ENCODE data around the gene DAP.
"Not testable (repeated sequence)": the region's sequence is repeated elsewhere in the genome, so short reads cannot be mapped to it uniquely, and the experiment has no call there.

The DAP gene

DNA sequence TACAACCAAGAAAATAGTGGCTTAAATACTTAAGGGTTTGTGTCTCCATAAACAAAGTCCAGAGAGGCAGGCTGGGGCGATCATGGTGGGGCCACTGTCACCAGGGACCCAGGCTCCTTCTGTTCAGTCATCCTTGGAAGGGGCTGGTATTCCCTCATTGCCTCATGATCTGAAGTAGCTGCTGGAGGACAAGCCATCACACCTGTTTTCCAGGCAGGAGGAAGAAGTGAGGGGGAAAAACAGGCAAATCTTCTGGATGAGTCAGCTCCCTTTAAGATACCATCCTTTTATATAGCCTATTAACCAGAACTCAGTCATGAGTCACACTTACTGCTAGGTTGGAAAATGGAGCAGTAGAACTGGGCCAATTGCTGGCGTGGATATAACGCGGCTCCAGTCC is 92.3 kb downstream of the DAP start:
- no peak for DNase-seq

DNA sequence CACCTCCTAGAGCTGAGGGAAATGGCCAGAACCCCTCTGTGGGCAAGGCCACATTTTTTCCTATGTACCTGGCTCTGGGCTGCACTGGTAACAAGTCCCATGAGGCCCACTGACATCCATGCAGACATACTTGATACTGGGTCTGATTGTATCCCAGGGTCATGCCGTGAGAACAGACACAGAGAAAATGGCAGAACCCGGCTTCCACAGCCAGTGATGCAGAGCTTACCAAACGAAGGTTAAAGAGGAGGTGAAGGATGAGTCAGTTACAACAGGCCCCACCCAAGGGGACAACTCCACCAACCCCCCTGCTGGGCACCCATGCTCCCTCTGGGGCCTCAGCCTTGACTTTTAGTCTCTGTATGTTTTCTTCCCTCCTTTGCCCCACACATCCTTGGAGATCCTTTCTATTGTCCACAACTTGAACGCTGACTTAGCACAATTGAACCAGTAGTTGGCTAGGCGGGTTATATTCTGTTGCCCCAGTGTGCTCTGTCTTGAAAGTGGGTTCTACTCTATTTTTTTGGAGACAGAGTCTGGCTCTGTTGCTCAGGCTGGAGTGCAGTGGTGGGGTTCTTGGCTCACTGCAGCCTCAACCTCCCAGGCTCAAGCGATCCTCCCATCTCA is 93.5 kb downstream of the DAP start:
- DNase-seq = no peak

DNA sequence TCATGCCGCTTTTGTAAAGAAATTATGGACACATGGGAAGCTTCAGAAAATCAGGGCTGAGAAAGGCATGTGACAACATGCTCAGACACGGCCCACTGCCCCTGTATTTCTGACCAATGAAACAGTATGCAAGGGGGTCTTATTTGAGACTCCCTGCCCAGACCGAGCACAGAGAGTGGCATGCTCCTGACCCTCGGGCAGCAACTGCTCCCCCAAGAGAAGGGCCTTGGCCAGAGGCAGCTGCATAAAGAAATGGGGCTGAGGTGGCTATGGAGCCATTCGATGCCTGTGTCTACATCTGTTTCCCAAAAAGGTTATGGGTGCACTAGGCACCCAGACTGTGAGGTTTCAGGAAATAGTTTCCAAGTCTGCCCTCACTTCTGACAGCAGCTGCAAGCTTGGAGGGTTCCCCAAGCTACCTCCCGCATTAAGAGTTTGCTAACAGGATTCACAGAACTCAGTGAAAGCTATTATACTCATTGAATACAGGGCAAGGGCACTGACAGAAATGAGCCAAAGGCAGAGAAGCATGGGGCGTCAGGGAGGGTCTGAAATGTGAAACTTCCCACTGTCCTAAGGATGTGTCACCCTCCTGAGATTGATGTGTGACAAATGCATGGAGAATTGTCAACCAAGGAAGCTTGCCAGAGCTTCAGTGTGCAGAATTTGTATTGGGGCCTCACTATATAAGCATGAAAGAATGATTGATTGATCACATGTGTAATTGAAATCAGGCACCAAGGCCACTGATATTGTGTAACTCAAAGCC is 94.3 kb downstream of the DAP start:
- DNase-seq = no peak

DNA sequence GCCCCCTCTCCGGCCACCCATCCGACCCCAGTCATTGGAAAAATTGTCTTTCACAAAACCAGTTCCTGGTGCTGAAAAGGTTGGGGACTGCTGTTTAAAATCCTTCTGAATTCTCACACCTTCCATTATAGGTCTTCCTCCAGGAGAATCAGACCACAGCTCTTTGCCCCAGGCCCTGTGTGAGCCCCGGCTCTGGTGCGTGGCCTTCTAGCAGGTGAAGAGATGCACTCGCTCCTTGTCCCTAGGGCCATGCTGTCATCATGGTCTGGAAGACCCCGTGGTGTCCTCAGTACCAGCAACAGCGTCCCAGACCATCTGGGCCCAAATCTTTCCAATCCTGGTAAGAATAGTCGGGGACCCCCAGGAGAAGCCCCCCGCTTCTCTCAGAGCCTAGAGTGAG is 95.2 kb downstream of the DAP start:
- DNase-seq = no peak

DNA sequence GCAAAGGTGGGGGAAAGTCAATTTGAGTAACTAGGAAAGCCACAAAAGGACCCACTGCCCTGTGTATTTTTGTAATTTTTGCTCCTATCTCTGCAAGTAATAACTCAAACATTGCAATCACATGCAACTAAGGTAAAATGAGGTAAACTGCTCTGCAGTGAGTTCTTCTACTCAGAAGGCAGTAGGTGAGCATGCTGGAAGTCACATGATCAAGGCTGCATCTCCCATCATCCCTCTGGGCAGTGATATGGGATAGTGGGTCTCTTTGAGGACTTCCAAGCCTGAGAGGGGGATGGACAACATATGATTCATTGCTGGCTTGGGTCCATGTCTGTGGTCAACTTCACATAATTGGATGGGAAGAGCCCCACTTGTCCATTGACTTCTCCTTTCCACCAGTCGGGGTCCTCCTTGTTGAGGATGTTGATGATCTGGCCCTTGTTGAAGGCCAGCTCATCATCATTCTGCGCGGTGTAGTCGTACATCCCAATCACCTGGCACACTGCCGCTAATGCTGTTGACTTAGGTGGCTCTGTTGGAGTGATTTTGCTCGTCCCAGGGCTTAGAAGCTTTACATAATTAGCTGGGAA is 96.8 kb downstream of the DAP start:
- not testable (repeated sequence) for DNase-seq

DNA sequence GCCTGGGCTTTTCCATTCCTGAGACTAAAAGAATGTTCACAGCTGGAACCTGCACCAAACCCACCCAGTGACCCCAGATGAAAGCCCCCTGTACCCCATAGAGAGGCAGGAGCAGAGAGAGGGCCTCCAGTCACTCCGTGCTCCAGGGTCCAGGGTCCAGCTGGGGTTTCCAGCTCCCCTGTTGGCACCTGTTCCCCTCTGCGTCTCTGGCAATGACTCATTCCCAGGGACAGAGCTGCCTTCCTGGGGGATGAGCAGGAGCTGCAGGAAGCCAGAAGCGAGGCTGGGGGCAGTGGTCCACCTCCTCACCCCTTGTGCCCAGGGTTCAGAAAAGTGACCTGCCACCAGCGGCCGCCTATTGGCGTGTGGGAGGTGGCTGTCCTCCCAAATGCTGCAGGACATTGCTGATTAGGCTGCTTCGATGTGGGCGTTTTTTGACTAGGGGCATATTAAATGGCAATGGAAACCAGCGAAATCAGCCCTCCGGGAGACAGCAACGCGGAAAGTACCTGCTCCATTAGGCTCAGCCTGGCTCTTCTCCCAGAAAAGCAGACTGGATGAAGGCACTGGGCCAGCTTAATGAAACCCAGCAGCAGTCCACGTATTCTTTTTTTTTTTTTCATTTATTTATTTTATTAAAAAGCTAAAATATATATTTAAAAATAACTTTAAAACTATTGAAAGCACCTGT is 97.4 kb downstream of the DAP start:
- no peak for DNase-seq

DNA sequence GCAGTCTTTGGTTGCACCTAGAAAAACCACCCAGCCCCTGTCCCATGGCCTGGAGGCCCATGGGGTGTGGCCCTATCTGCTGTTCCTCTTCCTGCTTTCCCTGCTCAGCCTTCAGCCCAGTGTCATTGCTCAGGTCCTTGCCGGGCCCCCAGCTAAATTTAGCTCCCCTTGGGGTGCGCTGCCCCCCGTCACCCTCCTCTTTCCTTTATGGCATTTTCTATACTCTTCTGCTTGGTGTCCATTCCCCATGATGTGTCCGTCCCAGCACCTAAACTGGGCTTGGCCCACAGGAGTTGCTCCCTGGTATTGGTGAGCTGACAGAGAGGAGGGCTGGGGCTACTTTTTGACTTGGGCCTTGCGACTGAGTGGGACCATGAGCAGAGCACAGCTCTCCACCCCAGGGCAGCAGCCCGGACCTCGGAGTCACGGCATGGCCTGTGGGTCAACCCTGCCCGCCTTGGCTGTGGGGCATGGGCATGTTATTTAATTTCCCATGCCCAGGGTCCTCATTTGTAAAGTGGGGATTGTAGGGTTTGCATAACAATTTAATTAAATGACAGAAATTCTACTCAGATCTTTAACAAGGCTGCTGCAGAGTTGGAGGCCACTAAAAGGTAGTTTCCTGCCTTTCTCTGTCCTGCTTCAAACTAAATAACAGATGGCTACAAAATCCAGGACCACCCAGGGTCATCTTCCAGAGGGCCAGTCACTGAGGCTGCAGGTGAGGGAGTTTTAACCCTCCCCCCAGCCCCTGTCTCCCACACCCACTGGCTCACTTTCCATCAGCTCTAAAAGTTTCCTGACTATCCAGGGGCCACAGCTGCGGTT is 98.2 kb downstream of the DAP start:
- DNase-seq = no peak

DNA sequence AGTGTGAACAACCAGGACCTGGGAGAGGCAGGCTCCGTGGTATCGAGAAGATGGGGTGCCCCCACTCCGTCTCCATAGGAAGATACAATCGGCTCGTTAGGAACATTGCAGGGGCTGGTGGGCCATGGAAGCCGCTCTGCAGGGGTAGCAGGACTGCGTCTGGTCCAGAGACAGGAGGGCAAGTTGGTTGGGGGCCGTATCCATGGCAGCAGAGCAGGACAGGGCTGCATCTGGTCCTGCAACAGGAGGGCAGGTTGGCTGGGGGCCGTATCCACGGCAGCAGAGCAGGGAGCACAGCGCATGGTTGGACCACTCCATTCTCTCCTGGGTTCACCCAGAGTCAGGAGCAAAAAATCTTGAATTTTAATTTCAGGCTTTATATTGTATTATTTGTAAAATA is 99.0 kb downstream of the DAP start:
- no peak for DNase-seq

DNA sequence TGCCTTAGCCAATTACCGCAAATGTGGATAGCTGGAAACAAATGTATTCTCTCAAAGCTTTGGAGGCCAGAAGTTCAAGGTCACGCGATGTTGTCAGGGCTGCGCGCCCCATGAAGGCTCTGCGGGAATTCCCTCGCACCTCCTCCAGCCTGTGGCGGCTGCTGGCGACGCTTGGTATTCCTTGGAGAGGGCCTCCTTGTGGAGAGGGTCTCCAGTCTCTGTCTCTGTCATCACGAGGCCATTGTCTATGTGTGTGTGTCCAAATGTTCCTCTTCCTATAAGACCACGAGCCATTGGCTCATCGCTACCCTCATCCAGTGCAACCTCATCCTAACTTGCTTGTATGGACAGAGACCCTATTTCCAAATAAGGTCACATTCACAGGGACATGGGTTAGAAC is 99.6 kb downstream of the DAP start:
- no peak for DNase-seq

DNA sequence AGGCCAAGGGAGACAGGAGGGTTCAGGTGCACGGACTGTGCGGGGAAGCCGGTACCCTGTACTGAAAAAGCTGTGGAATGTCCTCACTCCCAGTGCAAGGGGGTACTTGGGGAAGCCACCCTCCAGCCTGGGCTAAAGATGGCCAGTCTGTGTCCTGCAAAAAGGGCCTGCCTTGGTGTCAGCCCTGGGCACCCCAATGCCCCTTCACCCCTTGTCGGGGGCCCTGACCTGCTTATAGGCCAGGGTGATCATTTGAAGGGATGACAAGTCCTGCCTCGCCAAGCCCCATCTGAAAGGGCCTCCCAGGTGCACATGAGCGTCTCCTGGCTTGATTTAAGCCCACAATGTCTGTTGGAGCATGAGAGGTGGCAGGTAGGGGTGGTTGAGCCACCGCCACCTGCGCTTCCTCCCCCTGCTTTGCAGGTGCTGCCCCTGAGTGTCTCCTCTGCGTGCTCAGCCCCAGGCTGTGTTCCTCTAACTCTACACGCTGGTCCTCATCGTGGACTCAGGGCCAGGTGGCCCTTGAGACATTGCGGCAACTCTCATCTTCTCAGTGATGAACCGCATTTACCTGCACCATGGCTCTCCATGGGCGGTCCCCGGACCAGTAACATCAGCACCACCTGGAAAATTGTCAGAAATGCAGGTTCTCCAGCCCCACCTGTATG is 100.2 kb downstream of the DAP start:
- no peak for DNase-seq

DNA sequence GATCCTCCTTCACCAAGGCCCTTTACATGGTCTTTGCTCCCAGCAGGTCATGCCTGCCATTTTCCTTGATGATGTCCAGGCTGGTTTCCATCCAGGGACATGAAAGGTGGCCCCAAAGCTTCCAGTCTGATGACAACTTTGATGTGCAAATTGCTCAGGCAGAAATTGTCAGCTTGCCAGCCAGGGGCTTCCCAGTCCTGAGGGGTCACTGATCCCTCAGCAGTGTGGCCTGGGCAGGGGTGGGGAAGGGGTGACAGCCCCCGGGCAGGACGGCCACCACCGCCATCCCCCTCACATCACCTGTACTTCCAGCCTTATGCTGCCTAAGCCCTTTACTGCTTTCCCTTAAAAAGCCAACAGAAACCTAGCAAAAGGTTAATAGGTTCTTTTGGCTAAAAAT is 100.9 kb downstream of the DAP start:
- no peak for DNase-seq

DNA sequence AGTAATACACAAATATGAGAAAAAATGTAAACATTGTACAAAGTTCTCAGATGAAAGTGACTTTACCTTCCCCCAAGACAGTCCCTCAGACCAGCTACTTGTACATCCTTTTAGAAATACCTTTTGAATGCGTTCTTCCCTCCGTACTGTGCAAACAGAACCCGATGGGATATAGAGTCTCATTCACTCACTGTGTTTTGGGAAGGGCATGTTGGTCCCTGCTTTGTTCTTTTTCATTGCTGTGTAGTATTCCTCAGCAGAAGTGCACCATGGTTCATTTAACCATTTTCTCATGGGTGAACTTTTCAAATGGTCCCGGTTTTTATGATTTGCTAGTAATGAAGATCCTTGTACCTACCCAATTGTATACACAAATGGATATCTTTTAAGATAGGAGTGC is 102.8 kb downstream of the DAP start:
- DNase-seq = no peak

DNA sequence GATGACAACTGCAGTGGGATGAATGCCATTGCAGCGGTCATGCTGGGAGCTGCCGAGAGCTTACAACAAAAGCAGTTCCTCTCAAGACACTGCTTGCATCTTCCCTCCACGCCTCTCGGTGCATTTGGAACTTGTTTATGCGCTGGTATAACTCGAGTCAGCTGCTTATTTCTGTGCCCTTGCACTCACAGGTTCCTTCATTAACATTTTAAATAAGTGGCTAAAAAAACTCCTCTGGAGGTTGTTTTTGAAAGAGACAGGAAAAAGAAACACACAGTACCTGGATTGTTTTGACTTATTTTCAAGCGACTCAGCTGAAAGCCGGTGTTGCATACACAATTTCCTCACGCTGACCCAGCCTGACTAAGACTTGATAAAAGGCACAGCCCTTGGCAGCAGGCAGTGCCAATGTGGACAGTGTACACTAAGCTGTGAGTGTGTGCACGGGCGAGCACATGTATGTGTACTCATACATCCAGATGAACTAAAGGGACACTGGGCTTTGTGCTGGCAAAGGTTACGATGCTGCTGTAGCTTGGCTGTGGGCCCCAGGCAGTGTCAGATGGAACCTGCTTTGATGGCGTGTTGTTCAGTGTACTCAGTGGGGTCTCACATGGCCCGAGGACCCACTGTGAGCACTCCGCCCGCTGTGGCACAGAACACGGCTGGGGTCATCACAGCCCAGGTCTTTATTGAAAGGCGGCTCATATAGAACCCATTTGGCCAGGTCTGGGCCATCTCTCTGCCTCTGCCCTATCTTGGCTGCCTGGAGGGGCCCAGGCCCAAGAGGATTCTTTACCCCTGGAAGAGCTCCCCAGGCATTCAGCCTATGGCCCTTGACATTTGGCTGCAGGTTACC is 104.8 kb downstream of the DAP start:
- DNase-seq = no peak

DNA sequence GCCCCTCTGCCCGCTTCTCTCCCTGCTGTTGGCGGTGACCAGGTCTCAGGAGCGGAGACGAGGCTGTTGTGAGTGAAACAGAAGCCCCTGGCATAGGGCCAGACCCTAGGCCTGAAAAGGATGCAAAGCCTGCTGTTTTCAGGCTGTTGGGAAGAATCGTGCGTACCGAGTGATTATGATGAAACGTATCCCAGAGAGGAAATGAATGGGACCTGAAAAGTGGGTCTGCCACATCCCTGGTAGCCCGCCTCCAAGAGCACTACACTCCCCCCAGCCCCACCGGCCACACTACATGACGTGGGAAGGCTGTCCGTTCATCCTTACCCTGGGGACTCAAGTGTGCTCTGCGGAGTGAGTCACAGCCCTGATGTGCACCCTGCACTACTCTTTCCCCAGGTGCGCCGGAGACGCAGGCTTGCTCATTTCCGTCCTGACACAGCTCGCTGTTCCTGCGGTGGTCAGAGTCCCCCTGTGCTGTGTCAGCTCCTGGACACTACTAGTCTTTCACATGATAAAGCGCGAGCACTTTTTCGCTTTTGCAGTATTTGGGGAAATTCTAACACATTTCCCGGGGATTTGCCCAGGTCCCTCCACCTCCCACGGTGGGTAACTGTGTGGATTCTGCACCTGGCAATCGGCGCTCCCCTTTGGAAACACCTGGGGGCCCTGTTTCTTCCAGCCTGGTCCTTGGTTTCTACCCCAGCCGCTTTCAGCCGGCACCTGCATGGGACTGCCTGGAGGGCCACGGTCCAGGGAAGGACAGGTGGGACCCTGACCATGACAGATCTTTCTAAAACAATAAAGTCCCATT is 105.7 kb downstream of the DAP start:
- DNase-seq = no peak

DNA sequence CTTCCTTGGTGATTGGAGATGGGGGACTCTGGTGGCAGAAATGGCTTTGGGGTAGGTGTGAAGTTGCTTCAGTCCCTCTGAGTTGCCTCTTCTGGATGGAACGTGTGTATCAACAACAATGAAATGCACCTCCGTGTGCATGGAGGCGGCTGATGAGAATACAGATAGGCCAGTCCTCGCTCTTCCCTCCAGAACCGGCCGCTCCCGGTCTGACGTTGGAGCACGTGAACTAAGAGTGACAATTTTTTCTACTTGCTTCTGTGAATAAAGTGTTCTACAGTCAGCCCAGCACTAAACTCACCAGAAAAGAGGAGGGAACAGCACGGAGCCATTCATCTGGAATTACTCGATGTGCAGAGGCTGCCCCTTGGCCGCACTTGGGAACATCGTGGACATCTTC is 106.5 kb downstream of the DAP start:
- DNase-seq = no peak

DNA sequence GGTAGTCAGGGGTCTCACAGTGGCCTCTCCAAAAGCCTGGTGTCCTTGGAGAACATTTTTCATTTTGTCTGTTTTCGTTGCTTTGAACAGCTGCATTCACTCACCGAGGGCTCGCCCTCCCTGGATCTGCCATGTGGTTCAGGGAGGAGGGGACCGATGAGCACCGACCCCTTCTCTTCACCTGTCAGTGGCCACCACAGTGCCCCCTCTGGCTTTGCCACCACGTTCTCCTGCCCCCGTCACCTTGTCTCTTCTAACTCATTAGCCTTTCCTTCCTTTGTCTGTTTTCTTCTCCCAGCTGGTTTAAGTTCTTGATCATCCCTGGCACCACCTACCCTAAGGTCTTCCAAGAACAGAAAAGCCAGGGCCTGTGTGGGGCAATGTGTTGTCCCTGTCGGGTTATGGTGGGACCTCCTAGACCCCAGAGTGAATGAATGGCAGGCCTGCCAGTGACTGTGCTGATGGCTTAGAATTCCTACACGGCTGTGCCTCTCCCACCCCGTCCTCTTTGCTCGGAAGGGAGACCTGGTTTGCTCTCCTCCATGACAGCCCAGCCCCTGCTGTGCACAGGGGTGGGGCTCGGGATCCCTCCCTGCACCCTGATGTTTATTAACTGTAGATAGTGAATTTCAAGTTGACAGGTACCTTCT is 107.2 kb downstream of the DAP start:
- no peak for DNase-seq

DNA sequence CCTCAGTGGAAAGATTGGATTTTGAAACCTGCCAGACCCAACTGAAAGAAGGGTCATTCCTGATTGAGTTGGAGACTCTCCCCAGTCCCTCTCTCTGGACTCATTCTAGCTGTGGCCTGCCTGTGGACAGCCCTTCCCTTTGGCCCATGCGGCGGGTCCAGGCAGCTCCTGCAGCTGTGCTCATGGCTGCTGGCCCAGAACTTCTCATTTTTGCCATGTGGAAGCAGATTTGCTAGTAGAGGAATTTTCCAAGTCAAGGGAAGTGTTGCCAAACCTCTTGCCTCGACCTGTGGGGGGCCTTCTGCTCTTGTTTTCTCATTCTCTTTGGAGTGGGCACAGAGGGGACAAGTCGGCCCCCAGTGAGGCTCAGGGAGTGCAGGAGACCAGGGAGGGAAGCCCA is 108.0 kb downstream of the DAP start:
- DNase-seq = no peak

DNA sequence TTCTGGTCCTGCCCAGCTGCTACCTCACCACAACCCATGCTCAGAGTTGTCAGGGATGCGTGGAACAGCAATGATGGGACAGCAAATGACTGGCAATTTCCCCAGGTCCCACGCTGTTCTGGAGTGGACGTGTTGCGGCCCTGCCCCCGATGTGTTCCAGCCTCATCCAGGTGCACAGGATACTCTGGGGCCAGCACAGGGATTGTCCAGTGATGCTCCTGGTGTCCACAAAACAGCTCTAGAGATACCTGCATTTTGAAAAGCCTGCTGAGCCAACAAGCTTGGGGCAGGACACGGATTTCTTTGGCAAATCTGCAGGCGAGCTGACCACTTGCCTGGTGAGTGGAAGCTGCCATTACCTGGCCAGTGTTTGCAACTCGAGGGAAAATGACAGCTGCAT is 108.4 kb downstream of the DAP start:
- no peak for DNase-seq

DNA sequence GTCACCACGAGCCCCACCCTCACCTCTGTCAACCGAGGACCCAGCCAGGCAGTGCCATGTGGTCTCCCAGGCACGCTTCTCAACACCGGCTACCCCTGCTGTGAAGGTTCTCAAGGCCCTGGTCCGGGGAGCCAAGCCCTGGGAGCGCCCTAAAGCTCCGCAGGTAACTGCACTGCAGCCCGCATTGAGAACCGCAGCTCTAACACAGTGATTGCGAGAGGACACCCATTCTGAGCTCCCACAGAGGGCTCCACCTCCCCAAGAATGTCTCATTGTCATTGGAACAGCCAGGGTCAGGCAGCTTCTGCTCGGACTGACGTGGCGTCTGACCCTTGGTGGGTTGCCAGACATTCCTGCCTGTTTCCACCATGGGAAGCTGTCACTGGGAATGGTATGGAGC is 108.9 kb downstream of the DAP start:
- no peak for DNase-seq
